ENCODE results near the gene PLIN5.

The PLIN5 gene

GRCh38 chr19:4510435-4511255 lies 24.4 kb downstream of the PLIN5 start:
- peak in 1 of 10 donors; percentile 75 for DNase-seq
- intact Hi-C loops (cut with DNase I) = no loop called here

GRCh38 chr19:4508698-4509097 lies 26.3 kb downstream of the PLIN5 start:
- intact Hi-C loops (cut with DNase I) = no loop called here
- DNase-seq = peak in 1 of 10 donors; percentile 66

- intact Hi-C loops (cut with DNase I) = no loop called here
- peak in 1 of 10 donors; percentile 73 for DNase-seq
Observed at GRCh38 chr19:4507804-4508203, 27.2 kb downstream of the PLIN5 start.

- intact Hi-C loops (cut with DNase I) = no loop called here
- peak in 1 of 10 donors; percentile 83 for DNase-seq
Observed at GRCh38 chr19:4507150-4507452, 27.9 kb downstream of the PLIN5 start.

- intact Hi-C loops (cut with DNase I) = no loop called here
- no peak for DNase-seq
Observed at GRCh38 chr19:4506449-4507149, 28.4 kb downstream of the PLIN5 start.

GRCh38 chr19:4505570-4506448 lies 29.2 kb downstream of the PLIN5 start:
- intact Hi-C loops (cut with DNase I) = no loop called here
- peak in 1 of 10 donors; percentile 75 for DNase-seq

GRCh38 chr19:4504891-4505569 lies 30.0 kb downstream of the PLIN5 start:
- peak in 1 of 10 donors; percentile 74 for DNase-seq
- intact Hi-C loops (cut with DNase I) = no loop called here

- DNase-seq = peak in 8 of 10 donors; percentile 22 to 91 (median 48)
Observed at GRCh38 chr19:4504297-4504701, 30.7 kb downstream of the PLIN5 start.

GRCh38 chr19:4503825-4504170 lies 31.2 kb downstream of the PLIN5 start:
- intact Hi-C loops (cut with DNase I) = no loop called here

More at GRCh38 chr19:4504297-4504701, 30.7 kb downstream of the PLIN5 start:
- intact Hi-C loops (cut with DNase I) = no loop called here

GRCh38 chr19:4503132-4503824 lies 31.7 kb downstream of the PLIN5 start:
- DNase-seq = peak in 1 of 10 donors; percentile 76
- intact Hi-C loops (cut with DNase I) = no loop called here

More at GRCh38 chr19:4503825-4504170, 31.2 kb downstream of the PLIN5 start:
- DNase-seq = peak in 1 of 10 donors; percentile 52

GRCh38 chr19:4502282-4503131 lies 32.5 kb downstream of the PLIN5 start:
- intact Hi-C loops (cut with DNase I) = no loop called here
- DNase-seq = peak in 1 of 10 donors; percentile 67

GRCh38 chr19:4501691-4502090 lies 33.3 kb downstream of the PLIN5 start:
- intact Hi-C loops (cut with DNase I) = no loop called here
- no peak for DNase-seq

GRCh38 chr19:4500841-4501591 lies 34.0 kb downstream of the PLIN5 start:
- DNase-seq = no peak
- intact Hi-C loops (cut with DNase I) = no loop called here

- intact Hi-C loops (cut with DNase I) = no loop called here
- no peak for DNase-seq
Observed at GRCh38 chr19:4499855-4500254, 35.2 kb downstream of the PLIN5 start.

- intact Hi-C loops (cut with DNase I) = no loop called here
- no peak for DNase-seq
Observed at GRCh38 chr19:4499318-4499717, 35.7 kb downstream of the PLIN5 start.

GRCh38 chr19:4498694-4499093 lies 36.3 kb downstream of the PLIN5 start:
- intact Hi-C loops (cut with DNase I) = no loop called here
- no peak for DNase-seq

- peak in 1 of 10 donors; percentile 69 for DNase-seq
- intact Hi-C loops (cut with DNase I) = no loop called here
Observed at GRCh38 chr19:4497770-4498389, 37.1 kb downstream of the PLIN5 start.

GRCh38 chr19:4496304-4496703 lies 38.7 kb downstream of the PLIN5 start:
- intact Hi-C loops (cut with DNase I) = no loop called here
- DNase-seq = no peak

Measured in posterior cingulate gyrus (tissue), 11 donors.